SU-DHL-6 (cell line): ENCODE results near the gene DDX10.

Experiments used
- H2AFZ ChIP-seq: fragments of 200-600 bp; sonication (generic); 2 replicates; pipeline ENCODE4 v1.6.1; 2014; ENCODE audit warnings: low read depth, mild to moderate bottlenecking, moderate library complexity, mixed read lengths, antibody characterized with exemption, low read length; ENCODE audit not compliant: severe bottlenecking
- H3F3A ChIP-seq: fragments of 200-600 bp; shearing (Covaris generic); 2 replicates; pipeline ENCODE4 v1.6.0; 2016; ENCODE audit warnings: antibody characterized with exemption, mild to moderate bottlenecking; ENCODE audit not compliant: insufficient read depth
- H3K27ac ChIP-seq: fragments of 200-600 bp; sonication (generic); 2 replicates; pipeline ENCODE4 v1.5.1; 2016; ENCODE audit warnings: low read depth, mild to moderate bottlenecking, low read length, moderate library complexity, mixed read lengths
- H3K27me3 ChIP-seq: fragments of 200-600 bp; sonication (generic), shearing (Covaris generic); 2 replicates; pipeline ENCODE4 v1.6.0; 2014; ENCODE audit warnings: mild to moderate bottlenecking, low read length
- H3K36me3 ChIP-seq: fragments of 200-600 bp; sonication (generic); 2 replicates; pipeline ENCODE4 v1.6.1; 2014; ENCODE audit warnings: mild to moderate bottlenecking, low read length, mixed read lengths
- H3K4me2 ChIP-seq: fragments of 300-600, 200-600 bp; shearing (Covaris generic), sonication (generic); 2 replicates; pipeline ENCODE4 v1.6.0; 2014; ENCODE audit warnings: low read length, low read depth, mild to moderate bottlenecking; ENCODE audit not compliant: poor library complexity, severe bottlenecking
- H3K4me3 ChIP-seq: fragments of 200-600 bp; sonication (generic); 2 replicates; pipeline ENCODE4 v1.5.1; 2014; ENCODE audit warnings: antibody characterized with exemption, low read length, mild to moderate bottlenecking, mixed read lengths; ENCODE audit not compliant: insufficient read depth, poor library complexity, severe bottlenecking
- H3K79me2 ChIP-seq: fragments of 200-600 bp; sonication (generic); 2 replicates; pipeline ENCODE4 v1.6.1; 2014; ENCODE audit warnings: mild to moderate bottlenecking, low read length, moderate library complexity; ENCODE audit not compliant: insufficient read depth
- H3K9ac ChIP-seq: fragments of 200-600 bp; sonication (generic); 2 replicates; pipeline ENCODE4 v1.7.0; 2014; ENCODE audit warnings: mild to moderate bottlenecking, low read length
- H3K9me2 ChIP-seq: fragments of 200-600 bp; sonication (generic); replicated peaks from 2 replicates; pipeline ENCODE4 v1.6.1; 2014; ENCODE audit warnings: low read length; ENCODE audit not compliant: insufficient read depth
- H3K9me3 ChIP-seq: fragments of 200-600 bp; sonication (generic); 2 replicates; pipeline ENCODE4 v1.6.1; 2014; ENCODE audit warnings: low read length, mixed read lengths; ENCODE audit not compliant: insufficient read depth
- H4K20me1 ChIP-seq: fragments of 200-600 bp; sonication (generic); 2 replicates; pipeline ENCODE4 v1.6.1; 2014; ENCODE audit warnings: low read depth, mild to moderate bottlenecking, antibody characterized with exemption, low read length, moderate library complexity, mixed read lengths
- CTCF ChIP-seq: fragments of 200-600 bp; sonication (generic); IDR thresholded peaks from one replicate; pipeline ENCODE4 v1.5.1; 2017; ENCODE audit warnings: antibody characterized with exemption, mild to moderate bottlenecking, low read length, moderate library complexity; ENCODE audit not compliant: insufficient read depth, poor library complexity, severe bottlenecking
- EZH2phosphoT487 ChIP-seq: fragments of 200-600 bp; sonication (generic), shearing (Covaris generic); conservative IDR thresholded peaks from 2 replicates; pipeline ENCODE4 v1.6.1; 2018; ENCODE audit warnings: mild to moderate bottlenecking, antibody characterized with exemption, low read length, moderate library complexity, mixed read lengths

DDX10 gene

GRCh38 chr11:108945341-108945740 is 280.5 kb downstream of the DDX10 start:
- Histone ChIP-seq H3K27me3 (no peaks in the 10 kb centered on the region), H3K79me2 (no peaks in the 10 kb centered on the region), H2AFZ (no peak overlapping the region), H3K36me3 (peaks cover 3% of the 10 kb centered on the region; the same call in 1 of the 2 replicates), H3K4me2 (no peak overlapping the region), H3K9ac (no peak overlapping the region), H3K9me2 (no peaks in the 10 kb centered on the region), H3F3A (no peaks in the 10 kb centered on the region), H3K27ac (no peak overlapping the region), H4K20me1 (no peaks in the 10 kb centered on the region), H3K4me3 (no peak overlapping the region), H3K9me3 (no peaks in the 10 kb centered on the region)
- no peak for TF ChIP-seq EZH2phosphoT487
- TF ChIP-seq CTCF = no peak

GRCh38 chr11:108947654-108948570 is 283.0 kb downstream of the DDX10 start:
- Histone ChIP-seq H3K27ac (no peak overlapping the region), H3K27me3 (no peaks in the 10 kb centered on the region), H2AFZ (no peak overlapping the region), H3F3A (no peaks in the 10 kb centered on the region), H3K79me2 (no peaks in the 10 kb centered on the region), H3K9me3 (no peaks in the 10 kb centered on the region), H3K4me2 (no peak overlapping the region), H4K20me1 (no peaks in the 10 kb centered on the region), H3K4me3 (no peak overlapping the region), H3K9ac (no peak overlapping the region), H3K36me3 (no peaks in the 10 kb centered on the region), H3K9me2 (no peaks in the 10 kb centered on the region)
- TF ChIP-seq CTCF = no peak
- no peak for TF ChIP-seq EZH2phosphoT487

- Histone ChIP-seq H4K20me1 (no peaks in the 10 kb centered on the region), H3K36me3 (no peaks in the 10 kb centered on the region), H3K4me3 (no peak overlapping the region), H3K27me3 (no peaks in the 10 kb centered on the region), H3K9me3 (no peaks in the 10 kb centered on the region), H3K9me2 (no peaks in the 10 kb centered on the region), H2AFZ (no peak overlapping the region), H3F3A (no peaks in the 10 kb centered on the region), H3K27ac (no peak overlapping the region), H3K9ac (no peak overlapping the region), H3K79me2 (no peaks in the 10 kb centered on the region), H3K4me2 (no peak overlapping the region)
- TF ChIP-seq EZH2phosphoT487 (no peak), CTCF (no peak)
Measured at GRCh38 chr11:108958368-108959104, 293.7 kb downstream of the DDX10 start.
